GM18505 (cell line): ENCODE results near the gene ABTB2.

ENCODE experiments used
- ATAC-seq: cut with Tn5 transposase; IDR thresholded peaks from one replicate; pipeline ENCODE4 v1.9.1; 2021; ENCODE audit not compliant: unreplicated experiment
- POLR2A ChIP-seq: IDR thresholded peaks from 4 replicates; pipeline ENCODE4 v1.6.1; 2011; ENCODE audit warnings: borderline replicate concordance; ENCODE audit not compliant: insufficient read depth, insufficient read length; ENCODE audit errors: extremely low read depth

The ABTB2 gene

GRCh38 chr11:34208266-34209135 is 149.3 kb downstream of the ABTB2 start:
- no peak for TF ChIP-seq POLR2A
- ATAC-seq: no peak

- ATAC-seq: no peak
- TF ChIP-seq POLR2A: no peak
Measured at GRCh38 chr11:34207487-34208180, 150.2 kb downstream of the ABTB2 start.

DNA sequence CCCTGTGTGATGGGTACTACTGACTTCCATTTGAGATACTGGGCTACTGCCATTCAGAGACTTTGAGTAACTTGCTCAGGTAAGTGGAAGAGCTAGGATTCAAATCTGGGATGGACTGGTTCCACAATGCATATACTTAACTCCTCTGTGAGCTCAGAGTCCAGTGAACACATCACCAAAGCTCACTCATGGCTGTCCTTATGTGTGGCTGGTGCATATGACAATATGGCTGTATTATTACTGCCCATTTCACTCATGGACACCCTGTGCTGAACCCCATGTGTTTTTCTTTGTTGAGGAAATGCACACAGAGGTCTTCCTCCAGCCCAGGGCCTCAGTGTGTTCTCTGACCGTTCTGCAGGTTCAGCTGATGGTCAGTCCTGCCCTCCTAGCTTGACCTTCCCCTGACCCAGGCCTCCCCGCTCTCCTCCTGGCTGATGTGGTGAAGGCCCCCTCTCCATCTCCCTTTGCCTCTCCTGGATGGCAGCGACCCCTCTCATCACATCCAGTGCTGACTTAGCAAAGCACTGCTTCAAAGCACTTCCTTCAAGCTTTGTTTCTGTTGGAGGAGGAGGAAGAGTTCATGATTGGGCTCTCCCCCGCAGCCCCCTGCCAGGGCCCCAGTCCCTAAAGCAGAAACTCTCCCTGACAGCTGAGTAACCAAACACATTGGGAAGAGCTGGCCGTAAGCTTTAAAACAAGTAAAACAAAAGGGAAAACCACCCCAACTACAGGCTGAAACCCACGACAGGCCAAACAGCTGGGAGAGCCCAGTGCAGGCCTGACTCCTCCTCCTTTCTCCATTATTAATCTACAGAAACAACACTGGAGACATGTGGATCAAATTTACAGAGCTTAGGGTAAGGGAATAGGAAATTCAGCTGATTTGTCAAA is 151.2 kb downstream of the ABTB2 start:
- TF ChIP-seq POLR2A: no peak

GRCh38 chr11:34205326-34206035 is 152.3 kb downstream of the ABTB2 start:
- no peak for ATAC-seq
- TF ChIP-seq POLR2A: no peak

More for the DNA sequence above, 151.2 kb downstream of the ABTB2 start:
- ATAC-seq: no peak

- no peak for TF ChIP-seq POLR2A
Measured at GRCh38 chr11:34204396-34205279, 153.2 kb downstream of the ABTB2 start.

DNA sequence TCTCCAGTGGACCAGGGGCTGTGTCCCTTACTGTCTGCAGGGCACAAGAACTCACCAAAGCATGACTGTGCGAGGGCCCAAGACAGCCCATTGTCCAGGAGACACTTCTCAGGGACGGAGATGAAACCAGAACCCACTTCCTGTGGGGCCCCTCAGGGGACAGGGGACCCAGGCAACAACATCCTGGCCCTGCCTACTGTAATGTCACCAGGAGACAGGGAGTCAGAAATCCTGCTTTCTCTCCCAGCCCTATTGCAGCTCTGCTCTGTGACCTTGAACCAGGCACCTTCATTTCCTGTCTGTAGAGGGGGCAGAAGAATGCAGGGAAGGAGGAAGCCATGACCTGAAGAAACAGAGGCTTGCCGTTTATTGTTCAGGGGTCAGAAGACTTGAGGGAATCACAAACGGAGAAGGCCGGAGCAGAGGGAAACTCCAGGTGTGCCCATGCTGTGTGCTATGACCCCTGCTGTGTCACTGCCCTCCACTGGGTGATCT is 154.4 kb downstream of the ABTB2 start:
- no peak for ATAC-seq
- TF ChIP-seq POLR2A: no peak

More at GRCh38 chr11:34204396-34205279, 153.2 kb downstream of the ABTB2 start:
- no peak for ATAC-seq

GRCh38 chr11:34201129-34201528 is 156.7 kb downstream of the ABTB2 start:
- no peak for TF ChIP-seq POLR2A
- no peak for ATAC-seq

DNA sequence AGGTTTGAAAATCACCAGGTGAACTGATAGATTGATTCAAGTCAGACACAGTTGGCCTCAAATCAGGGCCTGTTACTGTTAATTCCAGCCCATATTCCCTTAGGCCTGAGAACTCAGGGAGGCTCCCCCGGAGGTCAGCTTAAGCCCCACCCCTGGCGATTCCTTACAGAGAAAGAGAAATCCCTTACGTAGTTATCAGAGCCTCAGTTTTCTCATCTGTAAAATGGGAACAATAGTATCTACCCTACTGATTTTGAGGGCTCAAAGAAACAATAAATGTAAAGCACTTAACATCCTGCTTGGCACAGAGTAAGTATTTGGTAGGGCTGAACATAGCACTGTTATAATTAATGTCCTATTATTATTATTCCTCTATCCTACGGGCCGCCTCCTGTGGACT is 158.3 kb downstream of the ABTB2 start:
- TF ChIP-seq POLR2A: no peak
- ATAC-seq: no peak

- no peak for TF ChIP-seq POLR2A
- no peak for ATAC-seq
Measured at GRCh38 chr11:34198523-34198922, 159.3 kb downstream of the ABTB2 start.

GRCh38 chr11:34197256-34197655 is 160.6 kb downstream of the ABTB2 start:
- no peak for TF ChIP-seq POLR2A
- ATAC-seq: no peak

- ATAC-seq: no peak
- TF ChIP-seq POLR2A: no peak
Measured at GRCh38 chr11:34194576-34195335, 163.1 kb downstream of the ABTB2 start.
